HG03558 (cell line): ENCODE data around the gene MCUR1.
"Not testable (repeated sequence)": the region's sequence is repeated elsewhere in the genome, so short reads cannot be mapped to it uniquely, and the experiment has no call there.

ENCODE experiments used
- ATAC-seq: cut with Tn5 transposase; IDR thresholded peaks from one replicate; pipeline ENCODE4 v1.9.1; 2021; ENCODE audit warnings: moderate number of reproducible peaks; ENCODE audit not compliant: unreplicated experiment; ENCODE audit errors: extremely low read depth

MCUR1 gene

GRCh38 chr6:13788820-13789219, 25.5 kb downstream of the MCUR1 start:
- ATAC-seq = no peak

GRCh38 chr6:13787137-13787536, 27.2 kb downstream of the MCUR1 start:
- no peak for ATAC-seq

- ATAC-seq = not testable (repeated sequence)
These were observed 34.2 kb downstream of the MCUR1 start for GRCh38 chr6:13780162-13780561.

GRCh38 chr6:13778028-13778427, 36.3 kb downstream of the MCUR1 start:
- ATAC-seq = no peak

- ATAC-seq = no peak
These were observed 37.8 kb downstream of the MCUR1 start for GRCh38 chr6:13776602-13777001.

GRCh38 chr6:13775466-13775865, 38.9 kb downstream of the MCUR1 start:
- not testable (repeated sequence) for ATAC-seq

GRCh38 chr6:13772358-13773030, 41.9 kb downstream of the MCUR1 start:
- ATAC-seq = not testable (repeated sequence)

- no peak for ATAC-seq
These were observed 44.7 kb downstream of the MCUR1 start for GRCh38 chr6:13769655-13770053.

GRCh38 chr6:13769034-13769654, 45.2 kb downstream of the MCUR1 start:
- no peak for ATAC-seq

- no peak for ATAC-seq
These were observed 47.1 kb downstream of the MCUR1 start for GRCh38 chr6:13767121-13767808.

GRCh38 chr6:13766201-13766634, 48.1 kb downstream of the MCUR1 start:
- ATAC-seq = no peak

GRCh38 chr6:13765570-13765969, 48.8 kb downstream of the MCUR1 start:
- ATAC-seq = no peak

GRCh38 chr6:13764996-13765395, 49.4 kb downstream of the MCUR1 start:
- no peak for ATAC-seq

GRCh38 chr6:13763740-13764381, 50.5 kb downstream of the MCUR1 start:
- no peak for ATAC-seq

GRCh38 chr6:13762611-13763441, 51.5 kb downstream of the MCUR1 start:
- ATAC-seq = no peak

- no peak for ATAC-seq
These were observed 52.9 kb downstream of the MCUR1 start for GRCh38 chr6:13761361-13762036.

- no peak for ATAC-seq
These were observed 53.8 kb downstream of the MCUR1 start for GRCh38 chr6:13760307-13761304.

GRCh38 chr6:13759025-13759424, 55.3 kb downstream of the MCUR1 start:
- ATAC-seq = no peak
